H1 (cell line): ENCODE results near the gene ERAP2. TPM values are rescaled to one million over a fixed set of nuclear protein-coding genes. Genes with fewer than 3 reads are reported as not detected.

Source experiments
- ATF3 ChIP-seq: IDR thresholded peaks from 2 replicates; pipeline ENCODE4 v1.6.1; 2011; ENCODE audit warnings: low read depth, mild to moderate bottlenecking, low read length; ENCODE audit not compliant: insufficient read depth
- CHD1 ChIP-seq: IDR thresholded peaks from 2 replicates; pipeline ENCODE4 v1.6.1; 2012; ENCODE audit warnings: low read depth, low read length, improper control_type of control experiment
- CREB1 ChIP-seq: IDR thresholded peaks from 2 replicates; pipeline ENCODE4 v1.6.1; 2012; ENCODE audit warnings: inconsistent platforms
- POLR2A ChIP-seq, 2 experiments: IDR thresholded peaks; 1 replicate in 1 of 2; 2 replicates in 1 of 2; pipeline ENCODE4 v1.6.1; 2011; ENCODE audit warnings: low read depth in 2 of 2, low read length in 2 of 2, mild to moderate bottlenecking in 2 of 2; ENCODE audit errors: control extremely low read depth in 1 of 2
- RAD21 ChIP-seq, 2 experiments: IDR thresholded peaks in 1 of 2; conservative IDR thresholded peaks in 1 of 2; 2 replicates each; pipeline ENCODE4 v1.6.1; 2011; ENCODE audit warnings: low read depth in 2 of 2, low read length in 2 of 2, improper control_type of control experiment in 1 of 2, inconsistent platforms in 1 of 2, mild to moderate bottlenecking in 1 of 2, moderate library complexity in 1 of 2
- TEAD4 ChIP-seq: IDR thresholded peaks from 2 replicates; pipeline ENCODE4 v1.6.1; 2012; ENCODE audit warnings: low read depth, low read length, inconsistent platforms, mixed read lengths
- polyA plus RNA-seq, 7 experiments: library from polyadenylated mRNA; depleted of rRNA in 3 of 7; stranded (reverse) in 5 of 7; unstranded in 2 of 7; fragments of >200 nt in 5 of 7; fragments of 200-250 nt in 2 of 7; gene quantifications; 1 replicate in 5 of 7; 2 replicates in 1 of 7; 4 replicates in 1 of 7; pipeline versions ENCODE4 v1.2.1 to v1.2.3, GENCODE V29; 2011 to 2013; ENCODE audit warnings: missing spikeins in 2 of 7, mixed read lengths in 2 of 7
- total RNA-seq: library from RNA; stranded (reverse); fragmentation: NEBNext Ultra II Directional; extraction: Animal tissue kit (Norgen Biotek cat#: 25700); gene quantifications from 2 replicates; pipeline ENCODE4 v1.2.1, GENCODE V29; 2021

Gene ERAP2
- total and polyA plus RNA-seq, 2 of the 8 experiments (the other 6 are each of a cell fraction or from before 2014, with no cell fraction given), result 0.14 TPM; not detected in 1

DNA sequence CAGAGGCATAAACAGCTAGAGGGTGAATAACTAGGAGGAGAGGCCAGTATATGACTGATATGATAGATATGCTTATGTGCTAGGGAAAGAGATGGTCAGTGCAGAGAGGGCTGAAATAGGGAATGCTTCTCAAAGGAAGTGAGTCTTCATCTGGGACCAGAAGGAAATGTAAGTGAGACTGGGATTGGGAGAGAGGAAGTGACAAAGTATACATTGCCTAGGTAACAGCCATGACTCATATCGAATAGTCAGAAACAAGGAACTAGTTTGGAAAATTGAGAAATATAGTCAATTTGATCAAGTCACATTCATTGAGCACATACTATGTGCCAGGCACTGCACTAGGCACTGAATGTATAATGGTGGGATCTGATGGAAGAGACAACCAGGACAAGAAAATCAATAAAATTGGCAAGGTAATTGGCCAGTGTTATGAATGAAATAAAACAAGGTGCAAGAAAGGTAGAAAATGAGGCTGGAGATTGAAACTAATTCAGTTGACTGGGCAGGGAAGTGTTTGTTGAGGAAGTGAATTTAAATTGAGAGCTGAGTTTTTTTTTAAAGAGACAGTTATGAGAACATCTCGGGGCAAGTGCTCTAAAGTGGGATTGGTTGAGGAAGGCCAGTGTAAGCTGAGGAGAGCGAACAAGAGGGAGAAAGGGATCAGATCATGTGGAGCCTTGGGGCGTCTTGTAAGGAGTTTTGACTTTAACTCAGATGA lies 4.3 kb downstream of the ERAP2 start (continued):
- TF ChIP-seq ATF3 (no peak), TEAD4 (no peak), POLR2A (IDR thresholded peaks at IDR 0.05; ENCODE audit: control extremely low read depth in 1 of 2, low read depth in 2 of 2, low read length in 2 of 2) (no peak), CREB1 (no peak), CHD1 (no peak), RAD21 (IDR thresholded peaks at IDR 0.05 in 1 of 2, conservative IDR thresholded peaks at IDR 0.05 in 1 of 2; ENCODE audit: low read depth in 2 of 2, low read length in 2 of 2) (no peak)
